GM19372 (cell line): ENCODE results near the gene OOEP.
"Not testable (repeated sequence)": the region's sequence is repeated elsewhere in the genome, so short reads cannot be mapped to it uniquely, and the experiment has no call there.

ENCODE experiments used
- ATAC-seq: cut with Tn5 transposase; IDR thresholded peaks from one replicate; pipeline ENCODE4 v1.9.1; 2021; ENCODE audit warnings: mild to moderate bottlenecking, low read depth, moderate library complexity; ENCODE audit not compliant: unreplicated experiment

OOEP gene

GRCh38 chr6:73369563-73369962, at the start of gene OOEP:
Gene OOEP (minus strand): TSS chr6:73369897. CDS start chr6:73369792, 105 bp downstream.
- ATAC-seq = no peak

GRCh38 chr6:73418081-73418741, 48.5 kb upstream of the OOEP start:
- ATAC-seq = no peak

DNA sequence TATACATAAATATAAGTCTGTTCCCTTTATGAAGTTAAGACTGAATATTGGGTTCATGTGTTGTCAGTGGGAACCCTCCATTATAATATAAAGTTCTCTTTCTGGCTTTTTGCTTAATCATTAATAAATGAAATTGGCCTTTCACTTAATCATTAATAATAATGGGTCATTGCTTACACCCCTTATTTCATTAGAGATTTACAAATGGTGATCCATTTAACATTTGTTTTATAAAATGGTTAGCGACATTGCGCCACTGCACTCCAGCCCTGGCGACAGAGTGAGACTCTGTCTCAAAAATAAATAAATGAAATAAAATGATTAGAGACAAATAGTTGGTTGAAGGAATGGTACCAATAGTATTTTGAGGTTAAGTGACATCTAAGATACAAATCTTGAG, 43.4 kb upstream of the OOEP start:
- no peak for ATAC-seq

DNA sequence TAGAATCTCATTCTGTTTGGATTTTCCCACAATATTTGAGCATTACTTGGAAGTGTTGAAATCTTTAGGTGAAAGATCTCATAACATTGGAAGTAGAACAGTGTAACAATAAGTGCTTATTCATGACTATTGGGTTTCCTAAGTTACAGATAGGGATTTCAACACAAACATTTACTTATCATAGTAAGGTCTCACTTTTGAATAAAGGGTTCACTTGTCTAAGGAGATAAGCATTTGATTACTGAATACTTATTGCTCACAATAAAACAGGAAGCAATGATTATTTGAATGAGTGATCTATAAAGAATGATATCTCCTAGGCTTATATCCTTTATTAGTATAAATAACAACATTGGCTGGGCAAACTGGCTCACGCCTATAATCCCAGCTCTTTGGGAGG, 39.7 kb upstream of the OOEP start:
- no peak for ATAC-seq

GRCh38 chr6:73400656-73401055, 31.0 kb upstream of the OOEP start:
- no peak for ATAC-seq

GRCh38 chr6:73395875-73396274, 26.2 kb upstream of the OOEP start:
- ATAC-seq = no peak

DNA sequence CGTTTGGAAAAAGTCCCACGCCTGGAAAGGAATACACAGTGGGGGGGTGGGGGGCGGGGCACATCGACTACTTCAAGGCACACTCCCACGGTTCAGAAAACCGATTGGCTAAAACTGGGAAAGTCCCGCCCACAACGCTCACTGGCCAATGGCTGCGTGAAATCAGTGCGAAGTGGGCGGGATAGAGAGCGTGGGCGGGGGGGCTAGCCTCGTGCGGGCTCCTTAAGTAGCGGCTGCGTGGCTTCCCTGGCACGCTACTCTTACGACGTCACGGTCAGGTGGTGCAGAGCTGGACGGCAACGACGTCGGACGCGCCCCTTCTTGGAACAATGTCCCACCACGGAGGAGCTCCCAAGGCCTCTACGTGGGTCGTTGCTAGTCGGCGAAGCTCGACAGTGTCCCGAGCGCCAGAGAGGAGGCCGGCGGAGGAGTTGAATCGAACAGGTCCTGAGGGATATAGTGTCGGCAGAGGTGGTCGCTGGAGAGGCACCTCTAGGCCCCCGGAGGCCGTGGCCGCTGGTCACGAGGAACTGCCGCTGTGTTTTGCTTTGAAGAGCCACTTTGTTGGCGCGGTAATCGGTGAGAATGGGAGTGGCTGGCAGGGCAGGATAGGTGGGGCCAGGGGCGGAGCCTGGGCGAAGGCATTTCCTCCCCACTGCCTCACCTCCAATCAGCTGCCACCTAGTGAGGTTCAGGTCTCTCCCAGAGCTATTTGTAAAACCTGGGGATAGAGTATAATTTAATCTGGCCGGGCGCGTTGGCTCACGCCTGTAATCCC, 25.1 kb upstream of the OOEP start, which contains the start of gene DDX43:
Gene DDX43 (plus strand): TSS at position 252 of the 778 bp plus-strand sequence. CDS start 78 bp downstream, at position 330.
- ATAC-seq = no peak

- no peak for ATAC-seq
Measured at GRCh38 chr6:73393278-73393677, 23.6 kb upstream of the OOEP start.

DNA sequence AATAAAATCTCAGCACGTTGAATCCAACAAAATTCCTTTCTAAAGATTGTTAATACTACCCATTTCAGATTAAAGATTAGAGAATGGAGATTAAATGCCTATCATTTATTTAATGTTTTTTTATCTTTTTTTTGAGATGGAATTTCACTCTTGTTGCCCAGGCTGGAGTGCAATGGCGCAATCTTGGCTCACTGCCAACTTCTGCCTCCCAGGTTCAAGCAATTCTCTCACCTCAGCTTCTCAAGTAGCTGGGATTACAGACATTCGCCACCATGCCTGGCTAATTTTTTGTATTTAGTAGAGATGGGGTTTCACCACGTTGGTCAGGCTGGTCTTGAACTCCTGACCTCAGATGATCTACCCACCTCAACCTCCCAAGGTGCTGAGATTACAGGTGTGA, 22.5 kb upstream of the OOEP start:
- not testable (repeated sequence) for ATAC-seq

GRCh38 chr6:73391675-73392074, 22.0 kb upstream of the OOEP start:
- no peak for ATAC-seq

- no peak for ATAC-seq
Measured at GRCh38 chr6:73389854-73390253, 20.2 kb upstream of the OOEP start.

GRCh38 chr6:73388800-73389512, 19.3 kb upstream of the OOEP start:
- peak; percentile 70 for ATAC-seq

GRCh38 chr6:73388433-73388799, 18.7 kb upstream of the OOEP start:
- ATAC-seq = peak; percentile 15

DNA sequence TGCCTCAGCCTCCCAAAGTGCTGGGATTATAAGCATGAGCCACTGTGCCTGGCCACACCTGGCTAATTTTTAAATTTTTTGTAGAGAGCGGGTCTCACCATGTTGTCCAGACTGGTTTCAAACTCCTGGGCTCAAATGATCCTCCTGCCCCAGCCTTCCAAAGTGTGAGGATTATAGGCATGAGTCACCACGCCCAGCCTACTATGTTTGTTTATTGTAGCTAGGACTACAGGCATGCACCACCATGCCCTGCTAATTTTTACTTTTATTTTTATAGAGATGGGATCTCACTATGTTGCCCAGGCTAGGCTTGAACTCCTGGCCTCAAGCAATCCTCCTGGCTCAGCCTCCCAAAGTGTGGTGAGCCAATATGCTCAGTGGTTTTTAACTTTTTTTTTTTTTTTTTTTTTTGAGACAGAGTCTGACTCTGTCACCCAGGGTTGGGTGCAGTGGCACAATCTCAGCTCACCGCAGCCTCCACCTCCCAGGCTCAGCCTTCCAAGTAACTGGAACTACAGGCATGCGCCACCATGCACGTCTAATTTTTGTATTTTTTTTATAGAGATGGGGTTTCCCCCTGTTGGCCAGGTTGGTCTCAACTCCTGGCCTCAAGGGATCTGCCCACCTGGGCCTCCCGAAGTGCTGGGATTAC, 12.9 kb upstream of the OOEP start:
- ATAC-seq = no peak

DNA sequence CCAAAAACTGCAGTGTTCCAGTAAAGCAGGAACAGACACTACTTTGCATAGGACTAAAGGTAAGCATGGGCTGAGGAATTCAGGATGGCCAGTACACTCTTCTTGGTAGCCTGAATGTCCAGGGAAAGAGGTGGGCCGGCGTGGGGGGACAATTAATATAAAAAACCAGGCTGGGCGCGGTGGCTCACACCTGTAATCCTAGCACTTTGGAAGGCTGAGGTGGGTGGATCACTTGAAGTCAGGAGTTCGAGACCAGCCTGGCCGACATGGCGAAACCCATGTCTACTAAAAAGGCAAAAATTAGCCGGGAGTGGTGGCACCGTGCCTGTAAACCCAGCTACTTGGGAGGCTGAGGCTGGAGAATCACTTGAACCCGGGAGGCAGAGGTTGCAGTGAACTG, 11.8 kb upstream of the OOEP start:
- not testable (repeated sequence) for ATAC-seq

DNA sequence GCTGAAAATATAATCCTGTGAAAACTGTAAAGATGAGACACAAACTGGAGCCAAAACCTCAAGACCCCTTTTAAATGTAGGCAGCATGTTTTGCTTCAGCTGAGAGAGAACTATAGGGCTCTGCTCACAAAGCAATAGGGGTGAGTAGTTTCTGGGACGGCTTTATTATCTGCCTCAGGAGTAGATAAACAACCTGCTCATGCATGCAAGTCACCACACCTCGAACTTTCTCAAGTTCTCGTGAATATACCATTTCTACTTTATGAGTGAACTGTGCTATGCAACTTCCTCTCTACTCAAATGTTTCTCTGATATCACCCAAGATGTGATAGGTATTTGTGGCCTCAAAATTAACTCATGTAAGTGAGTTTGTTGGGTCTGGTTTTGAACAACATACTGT, 7.5 kb upstream of the OOEP start:
- ATAC-seq = no peak

DNA sequence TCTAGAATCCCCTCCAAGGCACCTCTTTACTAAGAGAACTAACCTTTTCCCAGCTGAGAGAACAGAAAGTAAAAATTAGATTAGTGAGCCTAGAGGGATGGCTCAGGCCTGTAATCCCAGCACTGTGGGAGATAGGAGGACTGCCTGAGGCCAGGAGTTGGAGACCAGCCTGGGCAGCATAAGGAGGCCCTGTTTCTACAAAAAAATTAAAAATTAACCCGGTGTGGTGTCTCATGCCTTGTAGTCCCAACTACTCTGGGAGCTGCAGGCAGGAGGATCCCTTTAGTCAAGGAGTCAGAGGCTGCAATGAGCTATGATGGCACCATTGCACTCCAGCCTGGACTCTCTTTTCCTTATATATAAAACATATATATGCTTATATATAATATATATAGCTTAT, 5.5 kb upstream of the OOEP start:
- no peak for ATAC-seq

DNA sequence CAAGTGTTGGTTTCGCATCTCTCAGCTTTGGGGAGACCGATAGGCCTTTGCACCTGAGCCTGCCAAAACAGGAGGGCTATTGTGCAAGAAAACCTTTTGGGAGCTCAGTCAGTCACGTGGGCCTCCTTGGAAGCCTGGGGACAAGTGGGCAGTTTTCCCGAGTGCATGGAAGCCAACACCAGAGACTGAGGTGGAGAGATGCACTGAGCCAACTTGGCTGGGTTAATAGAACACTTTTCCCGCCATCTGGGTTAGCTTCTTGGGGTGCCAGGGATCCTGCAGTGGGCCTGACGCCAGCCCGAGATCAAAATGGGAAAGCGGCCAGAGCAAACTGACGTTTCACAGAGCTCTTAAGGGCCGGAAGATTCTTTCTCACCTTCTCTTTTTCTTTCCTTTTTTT, 2.8 kb upstream of the OOEP start:
- no peak for ATAC-seq

DNA sequence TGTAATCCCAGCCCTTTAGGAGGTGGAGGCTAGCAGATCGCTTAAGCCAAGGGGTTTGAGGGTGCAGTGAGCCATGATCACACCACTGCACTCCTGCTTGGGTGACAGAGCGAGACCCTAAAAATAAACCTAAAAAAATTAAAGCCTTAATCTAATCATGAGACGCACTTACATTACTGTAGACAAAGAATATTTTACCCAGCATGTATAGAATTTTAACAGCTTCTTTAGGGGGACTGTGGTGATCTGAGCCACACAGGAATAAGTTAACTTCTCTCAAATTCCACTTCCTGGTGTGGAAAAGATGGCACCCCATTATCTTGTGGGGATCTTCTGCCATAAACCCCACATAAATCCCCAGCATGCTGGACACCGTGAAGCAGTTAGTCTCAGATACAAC, 2.3 kb upstream of the OOEP start:
- ATAC-seq = no peak

DNA sequence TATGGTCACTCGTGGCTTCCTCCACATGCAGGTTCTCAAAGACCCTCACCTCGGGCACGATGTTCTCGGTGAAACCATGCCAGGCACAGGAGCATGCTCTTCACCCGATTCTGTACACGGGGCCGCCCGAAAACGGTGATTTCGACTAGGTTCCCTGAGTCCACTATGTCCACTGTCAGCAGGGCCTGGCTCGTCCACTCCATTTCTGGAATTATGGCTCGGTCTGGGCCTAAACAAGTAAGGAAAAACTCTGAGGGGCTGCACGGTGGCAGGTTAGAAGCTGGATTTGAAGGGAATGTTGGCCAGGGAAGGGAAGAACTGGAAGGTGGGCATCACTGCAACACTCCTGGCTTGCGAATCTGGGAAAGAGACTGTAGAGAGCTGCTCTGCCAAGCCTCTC, 540 bp downstream of the OOEP start:
- ATAC-seq = no peak

DNA sequence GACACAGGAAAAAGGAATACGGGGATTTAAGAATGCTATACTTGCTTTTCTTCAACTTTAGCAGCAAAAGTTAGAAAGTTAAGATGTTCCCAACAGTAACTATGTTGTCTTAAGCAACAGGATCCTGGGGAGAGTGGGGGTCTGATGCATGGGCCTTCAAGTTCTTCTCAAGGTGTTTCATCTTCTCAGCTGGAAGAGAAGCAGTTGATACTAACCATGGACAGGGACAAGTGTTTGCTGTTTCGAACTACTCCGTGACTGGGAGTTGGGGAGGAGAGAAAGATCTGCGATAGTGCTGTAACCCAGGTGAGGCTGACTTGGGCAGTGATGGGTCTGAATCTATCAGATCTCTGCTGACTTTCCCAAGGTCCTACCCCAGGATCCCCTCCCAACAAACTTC, 1.0 kb downstream of the OOEP start:
- ATAC-seq = no peak
